ENCODE measurements around the gene CARD19.

- no peak for TF ChIP-seq CTCF (IDR thresholded peaks at IDR 0.05)
- no peak for TF ChIP-seq EP300 (IDR thresholded peaks at IDR 0.05)
Observed at GRCh38 chr9:93107151-93107824, 11.3 kb downstream of the CARD19 start.
